Activated T-cell treated with anti-CD3 and anti-CD28 coated beads, Interleukin-2, amount 50 U/mL, for 1 hour (primary cell): ENCODE measurements around the gene PCBP3.
"Not testable (repeated sequence)": the region's sequence is repeated elsewhere in the genome, so short reads cannot be mapped to it uniquely, and the experiment has no call there.

ENCODE experiments used
- DNase-seq: peaks from one replicate; pipeline ENCODE4 v3.0.0-alpha.2; 2020

PCBP3 gene

DNA sequence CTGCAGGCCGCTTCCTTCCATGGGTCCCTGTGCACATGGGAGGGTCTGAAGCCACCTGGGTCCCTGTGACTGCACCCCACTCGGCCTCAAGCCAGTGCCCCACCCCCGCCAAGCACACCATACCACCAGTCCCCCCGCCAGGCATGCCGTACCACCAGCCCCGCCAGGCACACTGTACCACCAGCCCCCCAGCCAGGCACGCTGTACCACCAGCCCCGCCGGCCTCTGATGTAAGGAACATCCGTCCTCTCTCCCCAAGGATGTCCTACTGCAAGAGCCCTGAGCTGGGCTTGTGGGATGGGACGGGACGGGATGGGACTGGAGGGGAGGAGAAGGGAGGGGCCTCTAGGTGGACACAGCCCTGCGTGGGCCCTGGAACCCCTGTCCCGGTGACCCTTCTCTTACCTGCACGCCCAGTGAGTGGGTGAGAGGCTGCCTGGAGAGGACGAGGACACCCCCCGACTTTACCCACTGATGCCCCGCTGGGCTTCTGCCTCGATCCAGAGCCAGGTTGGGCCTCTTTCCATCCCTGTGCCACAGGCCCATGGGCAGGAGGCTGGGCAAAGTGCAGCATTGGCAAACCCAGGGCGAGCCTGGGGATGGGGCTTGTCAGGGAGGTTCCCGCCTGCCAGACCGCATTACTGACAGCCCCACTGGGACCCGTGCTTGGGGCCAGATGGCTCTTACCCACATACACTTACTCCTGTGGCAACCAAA, 297.3 kb downstream of the PCBP3 start:
- no peak for DNase-seq

DNA sequence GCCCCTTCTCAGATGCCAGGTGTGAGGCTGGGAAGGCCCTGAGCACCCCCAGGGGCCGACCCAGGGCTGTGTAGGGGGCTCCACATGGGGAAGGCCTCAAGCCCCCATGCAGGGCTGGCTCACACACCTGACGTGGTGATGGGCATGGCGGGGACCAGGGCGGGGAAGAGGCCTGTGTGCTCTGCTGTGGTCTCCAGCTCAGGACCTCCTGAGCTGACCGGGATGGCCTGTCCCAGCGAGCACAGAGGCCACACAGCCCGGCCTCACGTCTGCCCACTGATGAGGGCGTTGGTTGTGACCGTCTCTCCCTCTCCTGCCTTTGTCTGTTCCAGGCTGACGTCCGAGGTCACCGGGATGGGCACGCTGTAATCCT, 297.8 kb downstream of the PCBP3 start:
- no peak for DNase-seq

DNA sequence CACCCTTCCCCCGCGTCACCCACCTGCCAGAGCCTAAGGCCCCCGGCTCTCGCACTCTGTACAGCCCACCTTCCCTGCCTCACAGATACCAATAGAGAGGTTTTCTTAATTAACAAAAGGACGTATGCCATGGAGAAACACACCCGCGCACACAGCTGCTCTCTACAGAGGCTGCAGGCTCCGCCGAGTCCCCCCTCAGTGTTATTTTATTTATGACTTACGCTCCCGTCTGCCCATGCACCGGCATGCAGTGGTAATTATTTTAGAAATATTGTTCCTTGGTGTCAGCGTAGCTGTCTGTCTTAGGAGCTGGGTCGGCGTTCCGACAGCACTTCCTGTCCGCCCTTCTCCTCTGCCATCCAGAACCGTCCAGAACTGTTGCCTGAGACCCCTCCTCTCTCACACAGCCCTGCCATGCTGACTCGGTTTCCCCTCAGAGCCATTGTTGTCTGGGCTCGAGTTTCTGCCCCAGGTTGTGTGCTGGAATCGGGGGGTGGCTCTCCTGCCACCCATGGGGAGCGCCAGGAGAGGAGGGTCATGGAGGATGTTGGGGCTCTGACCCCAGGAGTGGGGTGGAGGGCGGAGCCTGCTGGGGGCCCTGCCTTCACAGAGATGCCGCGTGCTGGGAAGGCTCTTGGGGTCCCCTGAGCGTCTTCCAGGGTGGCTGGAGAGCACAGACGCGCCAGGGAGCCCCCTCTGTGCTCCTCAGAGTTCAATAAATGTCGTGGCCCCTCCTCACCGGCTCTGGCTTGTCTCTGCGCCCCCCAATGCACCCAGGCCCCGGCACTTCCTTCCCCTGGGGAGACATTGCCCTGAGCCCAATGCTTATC, 298.4 kb downstream of the PCBP3 start:
- DNase-seq: no peak

DNA sequence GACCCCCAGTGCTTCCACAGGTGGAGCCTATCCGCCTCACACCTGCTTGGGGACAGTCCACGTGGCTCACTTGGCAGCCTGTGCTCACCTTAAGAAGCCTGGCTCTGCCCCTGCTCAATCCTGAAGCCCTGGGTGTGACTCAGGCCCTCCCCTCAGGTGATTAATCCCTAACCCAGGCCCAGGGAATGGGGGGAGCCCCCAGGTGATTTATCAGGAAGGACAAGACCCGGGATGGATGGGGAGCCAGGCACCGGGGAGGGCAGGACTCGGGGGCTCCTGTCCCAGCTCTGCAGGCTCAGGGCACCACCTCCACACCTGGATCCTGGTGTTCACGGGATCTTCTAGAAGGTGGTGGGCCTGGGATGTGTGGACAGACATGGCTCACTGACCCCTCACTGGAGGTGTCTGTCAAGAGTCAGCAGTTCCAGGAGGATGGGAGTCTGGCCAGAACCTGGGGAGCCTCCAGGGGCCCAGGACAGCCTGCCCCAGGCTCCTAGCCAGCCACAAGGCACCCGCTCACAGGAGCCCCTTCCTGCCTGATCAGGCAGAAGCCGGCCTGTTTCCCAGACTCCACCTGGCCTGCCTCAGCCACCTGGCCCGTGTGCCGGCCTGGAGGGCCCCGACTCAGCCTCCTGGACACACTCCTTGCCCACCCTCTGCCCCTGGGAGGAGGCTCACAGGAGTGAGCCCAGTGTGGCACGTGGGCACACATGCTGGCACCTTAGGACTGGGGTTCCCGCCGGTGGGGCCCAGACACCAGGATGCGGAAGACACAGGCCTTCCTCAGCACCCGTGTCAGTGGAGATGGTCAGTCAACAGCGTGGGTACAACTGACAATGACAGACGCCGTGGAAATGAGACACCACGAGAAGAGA, 299.5 kb downstream of the PCBP3 start:
- DNase-seq: no peak

DNA sequence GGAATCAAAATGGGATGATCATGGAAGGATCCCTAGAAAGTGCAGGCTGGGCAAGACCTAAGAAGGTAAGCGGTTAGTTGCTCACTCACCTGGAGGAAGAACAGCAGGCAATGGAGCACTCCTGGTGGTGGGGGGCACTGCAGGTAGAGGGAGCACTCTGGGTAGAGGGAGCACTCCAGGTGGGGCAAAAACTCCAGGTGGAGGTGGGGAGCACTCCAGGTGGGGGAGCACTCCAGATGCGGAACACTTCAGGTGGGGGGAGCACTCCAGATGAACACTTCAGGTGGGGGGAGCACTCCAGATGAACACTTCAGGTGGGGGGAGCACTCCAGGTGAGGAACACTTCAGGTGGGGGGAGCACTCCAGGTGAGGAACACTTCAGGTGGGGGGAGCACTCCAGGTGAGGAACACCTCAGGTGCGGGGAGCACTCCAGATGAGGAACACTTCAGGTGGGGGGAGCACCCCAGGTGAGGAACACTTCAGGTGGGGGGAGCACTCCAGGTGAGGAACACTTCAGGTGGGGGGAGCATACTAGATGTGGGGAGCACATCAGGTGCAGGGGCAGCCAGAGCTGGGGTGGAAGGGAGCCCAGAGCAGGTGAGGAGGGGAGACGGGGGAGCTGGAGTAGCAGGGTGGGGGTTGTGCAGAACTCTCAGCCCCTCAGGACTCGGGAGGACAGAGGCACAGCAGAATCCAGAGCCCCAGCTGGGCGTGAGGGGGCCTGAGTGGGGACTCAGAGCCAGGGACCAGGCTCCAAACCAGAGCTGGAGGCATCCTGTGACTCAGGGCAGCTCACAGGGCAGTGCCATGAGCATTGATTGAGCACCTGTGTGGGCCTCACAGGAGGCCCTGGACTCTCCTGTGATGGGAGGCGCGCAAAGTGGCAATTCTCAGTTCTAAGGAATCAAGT, 300.4 kb downstream of the PCBP3 start:
- no peak for DNase-seq

DNA sequence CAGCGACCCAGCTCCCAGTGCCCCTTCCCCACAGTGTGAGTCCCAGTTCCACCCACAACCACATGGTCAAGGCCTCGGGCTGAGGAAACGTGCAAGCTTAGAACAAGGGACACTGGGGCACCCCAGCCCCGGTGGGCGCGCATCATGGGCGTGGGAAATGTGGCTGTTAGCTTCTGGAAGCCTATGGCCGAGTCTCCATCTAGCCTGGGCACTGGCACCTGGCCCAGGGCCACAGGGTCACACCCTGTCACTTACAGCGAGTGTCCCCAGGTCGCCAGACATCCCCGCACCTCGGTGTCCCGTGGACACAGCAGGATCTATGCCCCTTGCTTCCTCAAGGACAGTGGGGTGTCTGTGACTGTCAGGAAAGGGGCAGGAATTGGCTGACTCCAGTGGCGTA, 301.1 kb downstream of the PCBP3 start:
- DNase-seq: no peak

DNA sequence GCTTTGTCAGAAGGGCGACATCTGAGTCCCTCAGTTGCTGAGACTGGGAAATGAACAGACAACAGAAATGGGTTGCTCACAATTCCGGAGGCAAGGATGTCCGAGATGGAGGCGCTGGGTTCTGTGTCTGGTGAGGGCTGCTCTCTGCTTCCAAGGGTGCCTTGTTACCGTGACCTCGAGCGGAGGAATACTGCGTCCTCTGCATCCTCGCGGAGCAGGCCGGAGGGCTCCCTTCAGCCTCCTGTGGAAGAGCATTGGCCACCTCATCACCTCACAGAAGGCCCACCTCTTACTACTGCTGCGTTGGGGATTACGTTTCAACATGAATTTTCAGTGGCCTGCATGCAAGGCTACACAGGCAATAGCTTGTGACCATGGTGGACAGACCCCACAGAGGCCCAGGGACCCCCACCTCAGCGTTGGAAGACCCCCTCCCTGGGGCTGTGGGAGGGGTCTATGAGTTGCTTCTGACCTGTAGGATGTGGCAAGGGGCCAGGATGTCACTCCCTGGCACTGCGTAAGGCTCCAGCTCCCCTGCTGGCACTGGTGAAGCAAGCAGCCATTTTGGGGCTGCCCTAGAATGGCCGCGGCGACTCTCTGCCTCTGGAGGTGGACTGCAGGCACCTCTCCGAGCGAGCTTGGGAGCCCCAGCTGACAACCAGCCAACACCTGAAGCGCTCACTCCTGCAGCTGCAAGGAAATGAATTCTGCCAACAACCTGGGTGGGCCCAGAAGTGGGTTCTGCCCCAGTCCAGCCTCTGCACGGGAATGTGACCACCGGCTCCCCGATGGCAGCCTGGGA, 301.7 kb downstream of the PCBP3 start:
- no peak for DNase-seq

DNA sequence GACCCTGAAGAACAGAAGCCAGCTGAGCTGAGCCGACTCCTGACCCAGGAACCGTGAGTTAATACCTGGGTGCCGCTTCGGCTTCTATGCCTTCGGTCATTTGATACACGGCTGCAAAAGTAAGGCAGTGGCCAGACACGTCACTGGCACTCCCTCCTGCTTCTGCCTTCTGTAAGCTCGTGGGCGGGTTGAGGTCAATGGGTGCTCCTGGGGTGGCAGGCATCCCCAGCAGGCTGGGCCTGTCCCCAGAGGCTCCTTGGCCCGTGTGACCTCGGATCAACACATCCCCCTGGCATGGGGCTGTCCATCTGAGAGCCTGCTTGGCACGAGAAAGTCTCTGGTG, 302.3 kb downstream of the PCBP3 start:
- no peak for DNase-seq

DNA sequence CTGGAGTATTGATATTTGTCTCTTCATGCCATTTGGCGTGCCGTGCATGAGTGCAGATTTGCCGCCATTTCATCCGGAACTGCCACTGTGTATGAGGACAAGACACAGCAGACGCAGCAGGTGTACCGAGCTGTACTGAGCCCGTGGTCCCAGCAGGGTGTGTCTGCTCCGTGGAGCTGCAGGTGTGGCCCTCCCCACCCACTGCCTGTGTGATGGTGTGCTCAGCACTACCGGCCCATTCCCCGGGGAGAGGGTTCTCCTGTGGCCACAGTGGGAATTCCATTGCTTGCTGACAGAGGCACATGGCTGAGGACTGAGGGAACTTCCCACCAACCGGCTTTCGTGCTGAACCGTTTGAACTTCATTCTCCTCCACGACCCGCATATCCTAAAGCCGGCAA, 303.8 kb downstream of the PCBP3 start:
- DNase-seq: no peak

DNA sequence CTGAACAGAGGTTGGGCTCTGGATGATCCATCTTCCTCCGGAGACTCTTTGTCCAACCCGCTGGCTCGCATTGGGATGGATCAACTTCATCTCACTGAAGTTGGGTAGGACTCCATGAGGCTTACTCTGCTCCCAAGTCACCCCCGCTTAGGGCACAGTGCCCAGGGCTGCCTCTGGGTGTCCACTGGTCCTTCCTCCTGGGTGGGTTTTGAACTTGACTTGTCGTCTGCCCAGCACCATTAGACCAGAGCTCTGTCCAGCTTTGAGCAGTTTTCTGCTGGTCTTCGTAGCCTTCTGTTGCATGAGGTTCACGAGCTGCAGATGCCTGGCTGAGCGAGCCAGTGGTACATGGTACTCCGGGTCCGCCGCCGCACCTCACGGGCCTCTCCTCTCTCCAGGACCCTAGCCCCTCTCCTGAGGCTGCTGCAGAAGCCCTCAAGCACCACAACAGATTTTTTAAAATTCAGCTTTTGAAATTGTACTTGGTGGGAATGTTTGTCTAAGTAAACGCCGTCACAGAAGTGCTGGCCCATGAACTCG, 304.3 kb downstream of the PCBP3 start:
- DNase-seq: no peak

DNA sequence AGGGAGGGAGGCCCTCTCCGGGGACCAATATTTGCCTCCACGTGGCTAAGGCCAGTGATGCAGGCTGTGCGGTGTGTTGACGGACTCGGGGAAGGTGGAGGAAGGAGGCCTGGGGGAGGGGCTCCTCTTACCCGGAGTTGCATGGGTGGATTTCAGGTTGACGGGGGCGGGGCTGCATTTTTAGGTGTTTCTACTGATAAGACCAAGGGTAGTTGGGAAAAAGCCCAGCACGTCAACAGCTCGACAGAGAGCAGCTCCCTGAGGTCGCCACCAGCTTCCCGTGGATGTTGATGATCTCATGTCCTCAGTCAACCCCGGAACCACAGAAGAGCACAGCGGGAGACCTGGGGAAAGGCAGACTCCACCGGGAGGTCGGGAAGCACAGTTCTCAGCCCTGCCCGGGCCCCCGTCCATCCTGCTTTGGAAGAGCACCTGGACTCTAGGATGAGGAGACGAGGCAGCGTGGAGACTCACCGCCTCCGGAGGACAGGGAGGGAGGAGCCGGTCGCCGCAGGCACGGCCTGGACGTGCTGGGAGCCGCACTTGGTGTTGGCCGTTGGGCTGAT, 305.1 kb downstream of the PCBP3 start:
- no peak for DNase-seq

DNA sequence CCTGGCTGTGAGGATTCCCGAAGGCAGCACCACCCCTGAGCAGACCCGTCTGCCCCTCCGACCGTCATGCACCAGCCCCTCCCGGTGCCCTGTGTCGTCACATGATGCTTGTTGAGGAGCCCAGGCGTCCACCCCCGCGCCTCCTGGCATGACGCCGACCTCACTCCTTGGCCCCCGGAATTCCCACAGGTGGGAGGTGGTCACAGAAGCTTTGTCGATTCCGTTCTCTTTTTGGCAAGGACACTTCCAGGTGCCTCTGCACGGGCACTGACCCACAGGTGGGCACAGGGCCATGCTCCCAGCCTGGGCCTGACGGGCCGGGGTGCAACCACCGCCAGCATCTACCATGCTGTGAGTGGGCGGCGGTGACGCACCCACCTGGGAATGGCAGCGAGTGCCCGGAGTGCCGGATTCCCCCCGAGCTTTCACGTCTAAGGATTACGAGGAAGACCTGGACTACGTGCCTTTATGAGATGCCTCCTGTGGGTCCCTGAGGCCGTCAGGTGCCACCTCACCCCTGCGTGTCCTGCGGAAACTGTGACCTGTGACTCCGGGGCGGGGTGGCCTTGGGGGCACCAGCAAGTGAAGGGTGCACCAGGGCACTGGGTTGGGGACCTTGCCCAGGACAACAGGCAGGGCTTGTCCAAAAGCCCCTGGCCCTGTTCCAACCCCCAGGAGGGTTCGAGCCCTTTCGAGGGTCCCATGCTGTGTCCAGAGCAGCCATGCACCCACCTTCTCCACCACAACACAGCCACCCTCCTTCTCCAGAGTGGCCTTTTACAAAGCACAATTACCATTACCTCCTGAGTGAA, 306.6 kb downstream of the PCBP3 start:
- no peak for DNase-seq

DNA sequence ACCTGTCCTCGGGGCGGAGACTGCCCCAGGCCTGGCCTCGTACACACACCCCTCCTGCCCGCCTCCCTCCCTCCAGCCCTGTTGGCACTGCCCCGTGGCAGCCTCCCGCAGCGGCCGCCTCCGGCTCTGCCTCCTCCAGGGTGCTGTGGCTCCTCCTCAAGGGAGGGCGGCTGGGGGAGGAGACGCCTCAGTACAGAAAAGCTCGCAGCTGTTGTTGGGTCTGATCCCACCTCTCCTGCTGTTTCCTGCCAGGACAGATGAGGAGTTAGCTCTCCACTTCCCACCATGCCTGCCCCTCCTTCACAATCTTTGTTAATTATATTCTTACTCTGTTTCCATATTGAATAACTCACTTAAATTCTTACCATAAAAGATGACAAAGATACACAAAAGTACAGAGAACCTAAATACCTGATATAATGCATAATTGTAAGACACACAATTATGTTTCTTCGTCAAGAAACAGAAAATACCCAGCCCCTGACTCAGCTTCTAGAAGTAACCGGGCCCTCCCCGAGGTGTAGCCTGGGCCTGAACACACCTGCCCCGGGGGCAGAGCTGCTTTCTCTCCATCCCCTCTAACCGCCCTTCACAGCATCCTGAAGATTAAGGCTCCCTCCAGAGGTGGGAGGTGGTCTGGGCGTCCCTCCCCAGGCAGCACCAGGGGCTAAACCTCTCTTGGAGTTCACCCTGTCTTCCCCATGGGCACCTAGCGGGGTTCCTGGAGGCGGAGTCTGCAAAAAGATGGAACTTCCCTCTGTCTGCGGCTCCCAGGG, 307.4 kb downstream of the PCBP3 start:
- DNase-seq: no peak

DNA sequence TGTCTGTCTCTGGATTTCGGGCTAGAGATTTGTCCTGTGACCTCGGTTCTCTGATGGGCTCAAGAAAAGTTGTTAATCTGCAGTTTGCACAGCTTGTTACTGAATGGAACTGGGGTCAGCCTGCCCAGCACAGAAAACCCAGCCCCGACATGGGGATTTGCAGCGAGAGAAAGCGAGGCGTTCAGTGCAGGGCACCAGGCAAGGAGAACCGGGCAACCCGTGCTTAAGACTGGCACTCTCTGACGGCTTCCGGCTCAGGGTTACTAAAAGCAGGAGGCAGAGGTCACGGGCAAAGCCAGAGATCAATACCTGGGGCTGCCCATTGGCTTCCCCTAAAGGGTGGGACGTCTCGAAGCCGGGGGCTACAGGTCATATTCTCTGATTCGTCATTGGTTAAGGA, 308.2 kb downstream of the PCBP3 start:
- DNase-seq: no peak

DNA sequence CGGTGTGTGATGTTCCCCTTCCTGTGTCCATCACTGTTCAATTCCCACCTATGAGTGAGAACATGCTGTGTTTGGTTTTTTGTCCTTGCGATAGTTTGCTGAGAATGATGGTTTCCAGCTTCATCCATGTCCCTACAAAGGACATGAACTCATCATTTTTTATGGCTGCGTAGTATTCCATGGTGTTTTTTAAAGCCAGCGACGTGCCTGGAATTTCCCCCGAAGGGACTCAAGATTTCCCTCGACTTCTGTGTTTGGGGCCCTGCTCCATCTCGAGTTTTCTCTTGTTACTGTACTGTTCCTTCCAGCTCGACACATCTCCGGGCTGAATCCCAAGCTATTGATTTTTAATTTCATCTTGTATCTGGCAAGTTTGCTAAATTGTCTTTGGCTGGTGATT, 309.0 kb downstream of the PCBP3 start:
- DNase-seq: not testable (repeated sequence)

DNA sequence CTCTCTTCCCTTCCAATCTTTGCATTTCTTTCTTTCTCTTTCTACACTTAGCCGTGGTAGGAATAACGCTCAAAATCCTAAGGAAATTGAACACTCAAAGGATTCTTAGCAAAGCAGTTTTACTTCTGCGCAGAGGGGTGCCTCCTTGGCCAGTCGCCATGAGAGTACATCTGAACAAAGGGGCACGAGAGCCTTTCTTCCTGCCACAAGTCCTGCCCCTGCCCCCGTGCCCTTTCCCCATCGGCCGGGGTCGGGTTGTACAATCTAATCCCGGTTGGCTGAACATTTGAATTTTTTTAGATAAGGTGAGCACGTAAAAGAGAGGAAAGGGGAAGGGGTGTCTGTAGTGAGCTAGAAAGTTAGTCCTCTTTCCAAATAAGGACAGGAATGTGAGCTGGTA, 309.4 kb downstream of the PCBP3 start:
- DNase-seq: no peak

DNA sequence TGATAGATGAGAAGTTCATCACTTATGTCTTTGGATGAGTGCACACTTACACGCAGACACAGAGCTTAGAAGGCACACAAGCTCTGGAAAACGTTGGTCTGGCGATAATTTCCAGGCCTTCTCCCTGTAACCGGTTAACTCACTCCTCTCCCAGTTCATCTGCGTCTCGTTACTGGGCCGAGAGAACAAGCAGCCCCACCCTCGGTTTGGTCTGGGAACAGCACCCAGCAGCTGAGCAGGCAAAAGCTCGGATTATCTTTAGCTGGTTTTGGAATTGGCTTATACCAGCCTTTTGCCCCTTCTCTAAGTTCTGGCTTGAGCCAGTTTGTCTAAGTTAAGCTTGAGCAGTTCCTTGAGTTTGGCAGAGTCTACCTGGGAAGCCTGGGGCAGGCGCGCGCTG, 310.7 kb downstream of the PCBP3 start:
- DNase-seq: no peak

DNA sequence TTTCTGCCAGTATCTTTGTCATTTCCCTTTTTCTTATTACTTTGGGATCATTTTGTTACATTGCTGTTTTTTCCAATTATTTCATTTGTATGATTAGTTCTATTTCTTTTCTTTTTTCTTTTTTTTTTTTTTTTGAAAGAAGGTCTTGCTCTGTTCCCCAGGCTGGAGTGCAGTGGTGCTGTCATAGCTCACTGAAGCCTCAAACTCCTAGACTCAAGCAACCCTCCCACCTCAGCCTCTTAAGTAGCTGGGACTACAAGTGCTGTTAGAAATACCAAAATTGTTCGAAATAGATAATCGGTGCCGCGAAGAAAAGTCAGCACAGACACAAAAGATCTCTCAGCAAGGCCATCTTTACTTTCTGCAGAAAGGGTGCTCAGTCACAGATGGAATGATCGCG, 311.4 kb downstream of the PCBP3 start:
- no peak for DNase-seq

DNA sequence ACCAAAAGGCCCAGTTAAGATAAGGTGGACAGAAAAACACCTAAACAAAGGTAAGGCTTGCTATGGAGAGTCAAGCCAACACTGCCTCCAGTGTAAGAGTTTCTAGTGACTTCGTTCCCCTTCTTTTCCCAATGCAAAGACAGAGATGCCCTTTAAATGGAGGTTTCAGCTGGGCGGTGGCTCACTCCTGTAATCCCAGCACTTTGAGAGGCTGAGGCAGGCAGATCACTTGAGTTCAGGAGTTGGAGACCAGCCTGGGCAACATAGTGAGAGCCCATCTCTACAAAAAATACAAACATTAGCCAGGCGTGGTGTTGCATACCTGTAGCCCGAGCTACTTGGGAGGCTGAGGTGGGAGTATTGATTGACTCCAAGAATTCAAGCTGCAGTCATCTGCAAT, 314.0 kb downstream of the PCBP3 start:
- no peak for DNase-seq
